Epithelial cell of umbilical artery (primary cell): ENCODE data around the gene PTPRD. TPM values are rescaled to one million over a fixed set of nuclear protein-coding genes. Genes with fewer than 3 reads are reported as not detected.

Experiments
- total RNA-seq: library from RNA; depleted of rRNA; stranded (reverse); fragments of >200 nt; gene quantifications from 2 replicates; pipeline ENCODE4 v1.2.3, GENCODE V29; 2014

PTPRD gene
- total RNA-seq, result 4.9 and 11.4 TPM in 2 replicates

DNA sequence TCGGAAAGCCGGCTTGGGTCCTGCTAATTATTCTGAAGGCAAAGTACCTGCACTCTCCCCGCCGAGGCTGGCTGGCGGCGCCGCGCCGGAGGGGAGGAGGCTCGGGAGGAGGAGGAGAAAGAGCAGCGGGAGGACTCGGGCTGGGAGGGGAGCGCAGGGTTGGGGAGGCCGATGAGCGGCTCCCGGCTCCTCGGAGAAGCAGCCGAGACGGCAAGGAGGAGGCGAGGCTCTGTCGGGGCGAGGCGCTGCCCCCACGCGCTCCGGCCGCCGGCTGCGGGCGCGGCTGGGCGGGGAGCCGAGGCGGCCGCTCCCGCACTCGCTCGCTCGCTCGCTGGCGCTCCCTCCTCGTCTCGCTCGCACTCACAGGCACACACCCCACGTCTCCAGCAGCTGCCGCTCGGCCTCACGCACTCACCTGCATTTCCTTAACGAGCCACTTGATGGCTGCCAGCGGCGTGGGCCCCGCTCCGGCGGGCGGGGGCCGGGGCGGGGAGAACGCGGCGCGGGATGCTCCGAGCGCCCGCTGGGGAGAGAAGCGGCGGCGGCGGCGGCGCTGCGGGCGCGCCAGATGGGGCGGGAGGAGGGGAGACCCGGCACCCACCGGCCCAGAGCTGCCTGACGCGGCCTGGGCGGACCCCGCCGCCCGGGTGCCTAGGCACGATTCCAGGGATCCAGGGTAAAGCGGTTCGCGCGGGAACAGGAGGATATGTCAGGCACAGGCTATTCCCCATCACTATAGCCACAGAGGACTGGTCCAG, at the start of gene PTPRD:
Gene PTPRD (minus strand): TSS at position 362 of the 758 bp plus-strand sequence.

